Testis (tissue), 3 donors: ENCODE data around the gene POLE. TPM values are rescaled to one million over a fixed set of nuclear protein-coding genes. Genes with fewer than 3 reads are reported as not detected.

Experiments used
- DNase-seq: peaks from one replicate; pipeline ENCODE4 v3.0.0-alpha.2; 2019
- H3K27ac ChIP-seq, 2 donors: fragments of 200-600 bp; sonication (generic); one replicate each; pipeline ENCODE4 v1.5.1; 2019
- H3K27me3 ChIP-seq: fragments of 200-600 bp; sonication (generic); one replicate; pipeline ENCODE4 v1.5.1; 2019
- H3K36me3 ChIP-seq: fragments of 200-600 bp; sonication (generic); one replicate; pipeline ENCODE4 v1.5.1; 2017; ENCODE audit warnings: low read depth; ENCODE audit errors: missing control alignments
- H3K4me1 ChIP-seq: fragments of 200-600 bp; sonication (generic); one replicate; pipeline ENCODE4 v1.5.1; 2019
- H3K4me3 ChIP-seq, 2 donors: fragments of 200-600 bp; sonication (generic); one replicate each; pipeline ENCODE4 v1.5.1; 2017 to 2019
- H3K9me3 ChIP-seq: fragments of 200-600 bp; sonication (generic); one replicate; pipeline ENCODE4 v1.5.1; 2017
- CTCF ChIP-seq, 3 experiments: fragments of 450-650 bp in 2 of 3; fragments of 200-600 bp in 1 of 3; sonication (generic) in 1 of 3; IDR thresholded peaks; one replicate each; pipeline ENCODE4 v1.5.1; 2016 to 2019; ENCODE audit warnings: antibody characterized with exemption in 3 of 3, mild to moderate bottlenecking in 2 of 3, moderate library complexity in 1 of 3
- POLR2A ChIP-seq: fragments of 450-650 bp; IDR thresholded peaks from one replicate; pipeline ENCODE4 v1.6.1; 2017; ENCODE audit warnings: antibody characterized with exemption, mild to moderate bottlenecking, moderate library complexity
- WGBS, 2 donors: methylation state at CpG; one replicate each; pipeline ENCODE4 v1.1.5; 2018; 5-methylcytosine and 5-hydroxymethylcytosine counted together
- intact Hi-C: fragments of 100-400 bp; cut with DNase I; formaldehyde crosslinking; loops from one replicate; pipeline ENCODE4 v1.15.1; 2023; ENCODE audit warnings: low total_unique reads
- polyA plus RNA-seq: library from polyadenylated mRNA; stranded (reverse); fragments of 350-450 nt; fragmentation: Illumina TruSeq; extraction: RNeasy Lipid Tissue Mini Kit (QIAGEN cat#74804); gene quantifications from one replicate; pipeline ENCODE4 v1.2.3, GENCODE V29; 2014; ENCODE audit warnings: low read depth, low replicate concordance; ENCODE audit not compliant: insufficient read depth
- total RNA-seq, 2 donors: library from RNA; depleted of rRNA; stranded (reverse); fragments of >200 nt; gene quantifications; one replicate each; pipeline ENCODE4 v1.2.3, GENCODE V29; 2016

POLE gene
- total and polyA plus RNA-seq, 3 donors from 2014 or later = 76.8 to 288 (median 123) TPM

- no peaks in the 10 kb centered on the region for H3K4me1 ChIP-seq
- 91% methylated on average over 26 to 27 of the region's 27 CpGs for WGBS, 2 donors
- no peaks in the 10 kb centered on the region for H3K9me3 ChIP-seq
- no peaks in the 10 kb centered on the region for H3K27me3 ChIP-seq
- TF ChIP-seq CTCF (IDR thresholded peaks at IDR 0.05) = no peak
- TF ChIP-seq POLR2A = no peak
- H3K27ac ChIP-seq = no peak overlapping the region
- no peaks in the 10 kb centered on the region for H3K36me3 ChIP-seq
- no peak overlapping the region for H3K4me3 ChIP-seq
- no peak for DNase-seq
- intact Hi-C loops = no loop called here
These were observed 13.6 kb downstream of the POLE start for GRCh38 chr12:132673288-132674179.

GRCh38 chr12:132672678-132673077 is 14.5 kb downstream of the POLE start:
- Histone ChIP-seq H3K4me1 (no peaks in the 10 kb centered on the region), H3K27me3 (no peaks in the 10 kb centered on the region), H3K4me3 (no peak overlapping the region), H3K36me3 (no peaks in the 10 kb centered on the region), H3K27ac (no peak overlapping the region), H3K9me3 (no peaks in the 10 kb centered on the region)
- no peak for TF ChIP-seq POLR2A
- intact Hi-C loops = no loop called here
- DNase-seq = no peak
- WGBS, 2 donors = 91 to 93% methylated on average over 12 of the region's 12 CpGs

- WGBS, 2 donors = 93 to 97% methylated on average over 6 to 16 of the region's 16 CpGs
- no peaks in the 10 kb centered on the region for H3K36me3 ChIP-seq
These were observed 15.0 kb downstream of the POLE start for GRCh38 chr12:132672116-132672515.

GRCh38 chr12:132669166-132669879 is 17.8 kb downstream of the POLE start:
- no peaks in the 10 kb centered on the region for H3K9me3 ChIP-seq
- 88% methylated on average over 17 of the region's 17 CpGs for WGBS, 2 donors
- intact Hi-C loops = no loop called here
- DNase-seq = no peak
- no peak overlapping the region for H3K27ac ChIP-seq
- TF ChIP-seq POLR2A (no peak), CTCF (IDR thresholded peaks at IDR 0.05) (no peak)
- H3K4me1 ChIP-seq = no peaks in the 10 kb centered on the region
- no peak overlapping the region for H3K4me3 ChIP-seq
- no peaks in the 10 kb centered on the region for H3K36me3 ChIP-seq
- no peaks in the 10 kb centered on the region for H3K27me3 ChIP-seq

More at GRCh38 chr12:132672116-132672515, 15.0 kb downstream of the POLE start:
- Histone ChIP-seq H3K4me3 (no peak overlapping the region), H3K9me3 (no peaks in the 10 kb centered on the region), H3K27me3 (no peaks in the 10 kb centered on the region), H3K27ac (no peak overlapping the region), H3K4me1 (no peaks in the 10 kb centered on the region)
- no peak for DNase-seq
- TF ChIP-seq CTCF (IDR thresholded peaks at IDR 0.05) (no peak), POLR2A (no peak)
- intact Hi-C loops = no loop called here
